B cell (primary cell): Measurements from ENCODE around the gene SCYGR1. TPM values are rescaled to one million over a fixed set of nuclear protein-coding genes. Genes with fewer than 3 reads are reported as not detected.

ENCODE experiments used
- ATAC-seq: fragments of 200-7000 bp; cut with Tn5 transposase; one replicate; pipeline ENCODE4 v1.10.0; 2021; ENCODE audit warnings: low read depth, mild to moderate bottlenecking, moderate number of reproducible peaks, moderate library complexity
- CTCF ChIA-PET: fragments of 350-600 bp; sonication (Branson Sonifier 250); formaldehyde crosslinking; loops from one replicate; lab custom pipeline; 2021; ENCODE audit warnings: antibody characterized with exemption, inconsistent platforms; lab: Charles Lee
- POLR2A ChIA-PET: fragments of 350-600 bp; sonication (Branson Sonifier 250); formaldehyde crosslinking; loops from one replicate; lab custom pipeline; 2021; ENCODE audit warnings: antibody characterized with exemption; lab: Charles Lee
- DNase-seq: peaks from one replicate; pipeline ENCODE4 v3.0.0; 2013
- H2AFZ ChIP-seq: 2 replicates; pipeline ENCODE4 v1.6.1; 2012; ENCODE audit warnings: mild to moderate bottlenecking, low read depth, low read length; ENCODE audit not compliant: insufficient read depth, poor library complexity, severe bottlenecking
- H3K27ac ChIP-seq, 2 donors: 1 replicate in 1 of 2; 2 replicates in 1 of 2; pipeline ENCODE4 v1.5.1; 2012 to 2013; ENCODE audit warnings: low read length in 2 of 2, mild to moderate bottlenecking in 2 of 2, moderate library complexity in 1 of 2
- H3K27me3 ChIP-seq, 4 experiments: fragments of 200-600 bp in 1 of 4; sonication (generic) in 1 of 4; replicated peaks in 1 of 4; 1 replicate in 2 of 4; 2 replicates in 2 of 4; pipeline versions ENCODE4 v1.6.1 to v1.7.0; 2013 to 2016; ENCODE audit warnings: low read length in 3 of 4, mild to moderate bottlenecking in 2 of 4, mixed read lengths in 1 of 4, moderate library complexity in 1 of 4; ENCODE audit not compliant: insufficient read depth in 4 of 4, control insufficient read depth in 3 of 4; ENCODE audit errors: control extremely low read depth in 1 of 4
- H3K36me3 ChIP-seq, 2 experiments: replicated peaks in 1 of 2; 1 replicate in 1 of 2; 2 replicates in 1 of 2; pipeline versions ENCODE4 v1.6.1 to v1.7.1; 2013; ENCODE audit warnings: low read length in 1 of 2; ENCODE audit not compliant: insufficient read depth in 2 of 2, control insufficient read depth in 1 of 2; ENCODE audit errors: control extremely low read depth in 1 of 2, extremely low read depth in 1 of 2
- H3K4me1 ChIP-seq, 2 donors: fragments of 200-600 bp in 1 of 2; sonication (generic) in 1 of 2; 1 replicate in 1 of 2; 2 replicates in 1 of 2; pipeline versions ENCODE4 v1.5.1 to v1.6.1; 2013 to 2017; ENCODE audit warnings: low read length in 2 of 2; ENCODE audit not compliant: control insufficient read depth in 2 of 2, insufficient read depth in 2 of 2
- H3K4me2 ChIP-seq: replicated peaks from 2 replicates; pipeline ENCODE3; 2012; ENCODE audit warnings: mild to moderate bottlenecking, low read depth, low read length; ENCODE audit not compliant: poor library complexity, severe bottlenecking
- H3K4me3 ChIP-seq, 5 experiments: fragments of 200-600 bp in 1 of 5; sonication (generic) in 1 of 5; 1 replicate in 3 of 5; 2 replicates in 2 of 5; pipeline versions ENCODE4 v1.5.1 to v1.7.0; 2011 to 2016; ENCODE audit warnings: low read length in 4 of 5, mild to moderate bottlenecking in 4 of 5, low read depth in 2 of 5, control low read depth in 1 of 5, moderate library complexity in 1 of 5; ENCODE audit not compliant: insufficient read depth in 1 of 5; ENCODE audit errors: control extremely low read depth in 1 of 5, extremely low read depth in 1 of 5
- H3K79me2 ChIP-seq: fragments of 200-600 bp; sonication (generic); one replicate; pipeline ENCODE4 v1.6.0; 2016; ENCODE audit warnings: low read length; ENCODE audit not compliant: control insufficient read depth, insufficient read depth
- H3K9ac ChIP-seq: fragments of 200-600 bp; sonication (generic); 2 replicates; pipeline ENCODE4 v1.6.1; 2017; ENCODE audit warnings: mild to moderate bottlenecking, low read length, moderate library complexity
- H3K9me3 ChIP-seq, 3 donors: one replicate each; pipeline versions ENCODE4 v1.6.1 to v1.7.1; 2013; ENCODE audit warnings: low read length in 2 of 3; ENCODE audit not compliant: control insufficient read depth in 2 of 3, insufficient read depth in 1 of 3; ENCODE audit errors: control extremely low read depth in 1 of 3
- H4K20me1 ChIP-seq: 2 replicates; pipeline ENCODE4 v1.6.0; 2012; ENCODE audit warnings: mild to moderate bottlenecking, low read length; ENCODE audit not compliant: insufficient read depth, control insufficient read depth, poor library complexity, severe bottlenecking
- H3K27ac Mint-ChIP-seq: one replicate; pipeline ENCODE4 v1.8.0; 2021; ENCODE audit warnings: mixed read lengths
- H3K27me3 Mint-ChIP-seq: one replicate; pipeline ENCODE4 v1.8.0; 2021; ENCODE audit warnings: mixed read lengths
- H3K4me1 Mint-ChIP-seq: one replicate; pipeline ENCODE4 v1.8.0; 2021; ENCODE audit warnings: mixed read lengths
- H3K4me3 Mint-ChIP-seq: one replicate; pipeline ENCODE4 v1.8.0; 2021; ENCODE audit warnings: mixed read lengths
- H3K9me3 Mint-ChIP-seq: one replicate; pipeline ENCODE4 v1.8.0; 2022; ENCODE audit warnings: mixed read lengths; ENCODE audit not compliant: insufficient read depth
- CTCF ChIP-seq: fragments of 200-600 bp; IDR thresholded peaks from one replicate; pipeline ENCODE4 v1.8.0; 2022; ENCODE audit warnings: antibody characterized with exemption, mild to moderate bottlenecking
- EZH2 ChIP-seq: IDR thresholded peaks from 2 replicates; pipeline ENCODE4 v1.6.1; 2012; ENCODE audit warnings: borderline replicate concordance, low read depth, mild to moderate bottlenecking, moderate library complexity, low read length; ENCODE audit not compliant: insufficient read depth, poor library complexity, severe bottlenecking
- WGBS: methylation state at CpG from one replicate; pipeline ENCODE4 v1.1.5; 2013; ENCODE audit warnings: missing lambda C conversion rate; ENCODE audit not compliant: insufficient coverage; 5-methylcytosine and 5-hydroxymethylcytosine counted together
- intact Hi-C: fragments of 100-400 bp; cut with micrococcal nuclease; formaldehyde crosslinking; loops from one replicate; pipeline ENCODE4 v1.10.0; 2022
- polyA plus RNA-seq: library from polyadenylated mRNA; depleted of rRNA; stranded (reverse); fragments of >200 nt; gene quantifications from 2 replicates; pipeline ENCODE4 v1.2.3, GENCODE V29; 2012
- total RNA-seq, 2 donors: library from RNA; stranded (reverse); fragments of 120-200 nt in 1 of 2; gene quantifications; 1 replicate in 1 of 2; 2 replicates in 1 of 2; pipeline versions ENCODE4 v1.2.3 to v1.2.4, GENCODE V29; 2013 to 2022

The SCYGR1 gene
- total and polyA plus RNA-seq, 2 donors (not counting 1 experiment from before 2014, with no cell fraction given), result not detected

GRCh38 chr2:227373389-227373788 is 14.4 kb downstream of the SCYGR1 start:
- WGBS, result 100% methylated on average over 5 of the region's 10 CpGs
- no peak overlapping the region for H3K4me2 ChIP-seq
- H3K27ac ChIP-seq, result no peak overlapping the region
- H3K27me3 ChIP-seq, result no peaks in the 10 kb centered on the region
- DNase-seq, result no peak
- no peak for ATAC-seq
- no peaks in the 10 kb centered on the region for H3K9me3 ChIP-seq
- H3K27me3 Mint-ChIP-seq, result peaks cover 8% of the 10 kb centered on the region
- TF ChIP-seq CTCF (no peak), EZH2 (no peak)
- no peaks in the 10 kb centered on the region for H3K79me2 ChIP-seq
- no peaks in the 10 kb centered on the region for H3K36me3 ChIP-seq
- H3K4me1 ChIP-seq, result no peaks in the 10 kb centered on the region
- no peak overlapping the region for H3K9ac ChIP-seq
- intact Hi-C loops, result no loop called here
- no peak overlapping the region for H3K4me3 ChIP-seq
- H3K9me3 Mint-ChIP-seq, result no peaks in the 10 kb centered on the region
- H4K20me1 ChIP-seq, result no peaks in the 10 kb centered on the region
- no peak overlapping the region for H3K4me3 Mint-ChIP-seq
- no peak overlapping the region for H2AFZ ChIP-seq
- CTCF ChIA-PET, result interaction anchor here (0.7 to 1.4 kb wide), 2 partner anchors 12 to 392 kb away, joined by 3 read pairs; no protein-coding TSS in a partner anchor
- peaks cover 1% of the 10 kb centered on the region for H3K4me1 Mint-ChIP-seq
- no peak overlapping the region for H3K27ac Mint-ChIP-seq
- POLR2A ChIA-PET, result no interaction called here

DNA sequence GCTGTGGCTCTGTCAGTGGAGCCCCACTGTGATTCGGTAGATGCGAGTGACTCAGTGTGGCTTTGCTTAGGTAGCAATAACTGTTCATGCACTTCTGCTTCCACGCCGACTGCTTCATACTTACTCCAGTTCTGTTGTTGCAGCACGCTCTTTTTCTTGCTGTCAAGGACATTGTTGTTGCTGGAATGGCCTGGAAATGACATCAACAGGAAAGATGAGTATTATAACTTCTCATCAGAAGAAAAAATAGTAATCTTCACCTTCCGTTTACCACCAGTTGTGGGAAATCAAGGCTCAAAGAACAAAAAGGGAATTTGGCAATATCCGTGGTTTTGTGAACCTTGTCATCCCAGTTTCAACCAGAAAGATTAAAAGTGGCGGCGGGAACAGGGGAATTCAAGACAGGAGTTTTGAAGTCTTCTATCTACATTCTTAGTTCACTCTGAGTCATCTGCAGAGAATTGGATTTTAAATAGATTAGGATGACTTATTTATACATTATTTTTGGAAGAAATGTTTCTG is 16.9 kb downstream of the SCYGR1 start:
- Histone ChIP-seq H3K27ac (no peak overlapping the region), H3K27me3 (no peaks in the 10 kb centered on the region), H3K4me2 (no peak overlapping the region), H3K4me3 (no peak overlapping the region), H3K9me3 (no peaks in the 10 kb centered on the region), H3K36me3 (no peaks in the 10 kb centered on the region), H4K20me1 (no peaks in the 10 kb centered on the region), H2AFZ (no peak overlapping the region), H3K4me1 (no peaks in the 10 kb centered on the region), H3K79me2 (no peaks in the 10 kb centered on the region), H3K9ac (no peak overlapping the region)
- ChIA-PET POLR2A (no interaction called here), CTCF (interaction anchor here (1.6 kb wide), 1 partner anchor 12 kb away, joined by 3 read pairs; no protein-coding TSS in a partner anchor)
- ATAC-seq (no peak), DNase-seq (no peak)
- Mint-ChIP-seq H3K9me3 (no peaks in the 10 kb centered on the region), H3K27ac (no peak overlapping the region), H3K27me3 (peaks cover 5% of the 10 kb centered on the region), H3K4me1 (peaks cover 1% of the 10 kb centered on the region), H3K4me3 (no peak overlapping the region)
- TF ChIP-seq CTCF (no peak), EZH2 (no peak)
- intact Hi-C loops, result no loop called here
- 81% methylated on average over 3 of the region's 9 CpGs for WGBS
